HL-60 (cell line): ENCODE measurements around the gene CCDC138.

Experiments used
- DNase-seq, 2 experiments: peaks; one replicate each; pipeline ENCODE4 v3.0.0-alpha.2; 2010 to 2020; ENCODE audit warnings: low read depth in 1 of 2, low spot score in 1 of 2
- H3K27ac ChIP-seq: fragments of 250-450 bp; sonication (Bioruptor Pico); replicated peaks from 2 replicates; pipeline ENCODE4 v1.5.1; 2020; ENCODE audit warnings: mild to moderate bottlenecking, moderate library complexity
- H3K27me3 ChIP-seq: fragments of 250-450 bp; sonication (Bioruptor Pico); 2 replicates; pipeline ENCODE4 v1.5.1; 2021; ENCODE audit warnings: mild to moderate bottlenecking, moderate library complexity; ENCODE audit not compliant: insufficient read depth, poor library complexity, severe bottlenecking
- H3K4me3 ChIP-seq: replicated peaks from 2 replicates; pipeline ENCODE4 v1.5.1; 2011; ENCODE audit warnings: mild to moderate bottlenecking, control low read depth, low read length; ENCODE audit not compliant: insufficient read depth
- GABPA ChIP-seq: IDR thresholded peaks from 2 replicates; pipeline ENCODE4 v1.6.1; 2012; ENCODE audit warnings: low read depth
- POLR2AphosphoS5 ChIP-seq: IDR thresholded peaks from 2 replicates; pipeline ENCODE4 v1.6.1; 2012; ENCODE audit warnings: low read depth
- SPI1 ChIP-seq: IDR thresholded peaks from 2 replicates; pipeline ENCODE4 v1.6.1; 2012; ENCODE audit warnings: low read depth, mild to moderate bottlenecking, borderline replicate concordance
- TF ChIP-seq, protein P1 (sequence below): IDR thresholded peaks from 2 replicates; pipeline ENCODE4 v1.6.1; 2012; ENCODE audit warnings: low read depth; ENCODE audit not compliant: insufficient replicate concordance
- TF ChIP-seq, protein P2 (sequence below): IDR thresholded peaks from one replicate; pipeline ENCODE4 v1.5.1; 2011; ENCODE audit warnings: low read length, control low read depth, inconsistent platforms; ENCODE audit not compliant: insufficient read depth

Gene CCDC138

GRCh38 chr2:108835040-108835439 lies 48.5 kb downstream of the CCDC138 start:
- Histone ChIP-seq H3K27ac (no peak overlapping the region), H3K4me3 (no peak overlapping the region), H3K27me3 (no peaks in the 10 kb centered on the region)
- TF ChIP-seq SPI1, result no peak
- no peak for TF ChIP-seq GABPA
- TF ChIP-seq, protein P1, sequence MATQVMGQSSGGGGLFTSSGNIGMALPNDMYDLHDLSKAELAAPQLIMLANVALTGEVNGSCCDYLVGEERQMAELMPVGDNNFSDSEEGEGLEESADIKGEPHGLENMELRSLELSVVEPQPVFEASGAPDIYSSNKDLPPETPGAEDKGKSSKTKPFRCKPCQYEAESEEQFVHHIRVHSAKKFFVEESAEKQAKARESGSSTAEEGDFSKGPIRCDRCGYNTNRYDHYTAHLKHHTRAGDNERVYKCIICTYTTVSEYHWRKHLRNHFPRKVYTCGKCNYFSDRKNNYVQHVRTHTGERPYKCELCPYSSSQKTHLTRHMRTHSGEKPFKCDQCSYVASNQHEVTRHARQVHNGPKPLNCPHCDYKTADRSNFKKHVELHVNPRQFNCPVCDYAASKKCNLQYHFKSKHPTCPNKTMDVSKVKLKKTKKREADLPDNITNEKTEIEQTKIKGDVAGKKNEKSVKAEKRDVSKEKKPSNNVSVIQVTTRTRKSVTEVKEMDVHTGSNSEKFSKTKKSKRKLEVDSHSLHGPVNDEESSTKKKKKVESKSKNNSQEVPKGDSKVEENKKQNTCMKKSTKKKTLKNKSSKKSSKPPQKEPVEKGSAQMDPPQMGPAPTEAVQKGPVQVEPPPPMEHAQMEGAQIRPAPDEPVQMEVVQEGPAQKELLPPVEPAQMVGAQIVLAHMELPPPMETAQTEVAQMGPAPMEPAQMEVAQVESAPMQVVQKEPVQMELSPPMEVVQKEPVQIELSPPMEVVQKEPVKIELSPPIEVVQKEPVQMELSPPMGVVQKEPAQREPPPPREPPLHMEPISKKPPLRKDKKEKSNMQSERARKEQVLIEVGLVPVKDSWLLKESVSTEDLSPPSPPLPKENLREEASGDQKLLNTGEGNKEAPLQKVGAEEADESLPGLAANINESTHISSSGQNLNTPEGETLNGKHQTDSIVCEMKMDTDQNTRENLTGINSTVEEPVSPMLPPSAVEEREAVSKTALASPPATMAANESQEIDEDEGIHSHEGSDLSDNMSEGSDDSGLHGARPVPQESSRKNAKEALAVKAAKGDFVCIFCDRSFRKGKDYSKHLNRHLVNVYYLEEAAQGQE, result no peak
- TF ChIP-seq POLR2AphosphoS5, result no peak
- TF ChIP-seq, protein P2, sequence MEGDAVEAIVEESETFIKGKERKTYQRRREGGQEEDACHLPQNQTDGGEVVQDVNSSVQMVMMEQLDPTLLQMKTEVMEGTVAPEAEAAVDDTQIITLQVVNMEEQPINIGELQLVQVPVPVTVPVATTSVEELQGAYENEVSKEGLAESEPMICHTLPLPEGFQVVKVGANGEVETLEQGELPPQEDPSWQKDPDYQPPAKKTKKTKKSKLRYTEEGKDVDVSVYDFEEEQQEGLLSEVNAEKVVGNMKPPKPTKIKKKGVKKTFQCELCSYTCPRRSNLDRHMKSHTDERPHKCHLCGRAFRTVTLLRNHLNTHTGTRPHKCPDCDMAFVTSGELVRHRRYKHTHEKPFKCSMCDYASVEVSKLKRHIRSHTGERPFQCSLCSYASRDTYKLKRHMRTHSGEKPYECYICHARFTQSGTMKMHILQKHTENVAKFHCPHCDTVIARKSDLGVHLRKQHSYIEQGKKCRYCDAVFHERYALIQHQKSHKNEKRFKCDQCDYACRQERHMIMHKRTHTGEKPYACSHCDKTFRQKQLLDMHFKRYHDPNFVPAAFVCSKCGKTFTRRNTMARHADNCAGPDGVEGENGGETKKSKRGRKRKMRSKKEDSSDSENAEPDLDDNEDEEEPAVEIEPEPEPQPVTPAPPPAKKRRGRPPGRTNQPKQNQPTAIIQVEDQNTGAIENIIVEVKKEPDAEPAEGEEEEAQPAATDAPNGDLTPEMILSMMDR, result no peak
- DNase-seq, result no peak

DNA sequence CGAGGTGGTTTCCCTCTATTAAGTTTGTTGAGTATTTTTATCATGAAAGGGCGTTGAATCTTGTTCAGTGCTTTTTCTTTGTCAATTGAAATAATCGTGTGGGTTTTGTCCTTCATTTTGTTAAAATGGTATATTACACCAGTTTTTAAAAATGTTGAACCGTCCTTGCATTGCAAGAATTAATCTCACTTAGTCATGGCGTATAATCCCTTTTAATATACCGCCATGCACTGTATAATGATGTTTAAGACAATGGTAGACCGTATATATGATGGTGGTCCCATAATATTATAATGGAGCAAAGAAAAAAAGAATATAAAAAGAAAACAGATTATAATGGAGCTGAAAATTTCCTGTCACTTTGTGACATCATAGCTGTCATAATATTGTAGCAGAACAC lies 50.6 kb downstream of the CCDC138 start:
- H3K27me3 ChIP-seq, result no peaks in the 10 kb centered on the region
- no peak overlapping the region for H3K27ac ChIP-seq
- no peak for TF ChIP-seq POLR2AphosphoS5
- TF ChIP-seq GABPA, result no peak
- TF ChIP-seq SPI1, result no peak
- TF ChIP-seq, protein P1, result no peak
- TF ChIP-seq, protein P2, result no peak
- no peak overlapping the region for H3K4me3 ChIP-seq
- DNase-seq, result no peak

- no peak for DNase-seq
- no peak for TF ChIP-seq POLR2AphosphoS5
- TF ChIP-seq GABPA, result no peak
- TF ChIP-seq, protein P2, result no peak
- TF ChIP-seq SPI1, result no peak
- TF ChIP-seq, protein P1, result no peak
- Histone ChIP-seq H3K4me3 (no peak overlapping the region), H3K27ac (no peak overlapping the region), H3K27me3 (no peaks in the 10 kb centered on the region)
Measured at GRCh38 chr2:108841506-108841905, 54.9 kb downstream of the CCDC138 start.
